HG02840 (cell line): ENCODE measurements around the gene SELPLG.
"Not testable (repeated sequence)": the region's sequence is repeated elsewhere in the genome, so short reads cannot be mapped to it uniquely, and the experiment has no call there.

Source experiments
- ATAC-seq: cut with Tn5 transposase; IDR thresholded peaks from one replicate; pipeline ENCODE4 v1.9.1; 2021; ENCODE audit warnings: mild to moderate bottlenecking, moderate library complexity, moderate number of reproducible peaks; ENCODE audit not compliant: unreplicated experiment, low FRiP score

Gene SELPLG

GRCh38 chr12:108575199-108575912 lies 58.3 kb downstream of the SELPLG start:
- ATAC-seq = no peak

- ATAC-seq = not testable (repeated sequence)
Observed at GRCh38 chr12:108574276-108574675, 59.4 kb downstream of the SELPLG start.

DNA sequence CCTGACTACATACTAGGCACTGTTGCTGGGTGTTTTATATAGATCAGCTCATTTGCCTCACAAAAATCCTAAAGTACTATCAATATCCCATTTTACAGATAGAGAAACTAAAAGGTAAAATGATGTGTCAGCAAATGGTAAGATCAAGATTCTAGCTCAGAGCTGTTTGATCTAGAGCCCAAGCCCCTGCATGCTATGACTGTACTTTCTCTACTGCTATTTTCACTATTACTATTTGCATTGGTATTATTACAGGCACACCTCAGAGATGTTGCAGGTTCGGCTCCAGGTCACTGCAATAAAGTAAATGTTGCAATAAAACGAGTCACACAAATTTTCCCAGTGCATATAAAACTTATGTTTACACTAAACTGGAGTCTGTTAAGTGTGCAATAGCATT lies 60.4 kb downstream of the SELPLG start:
- ATAC-seq = no peak

DNA sequence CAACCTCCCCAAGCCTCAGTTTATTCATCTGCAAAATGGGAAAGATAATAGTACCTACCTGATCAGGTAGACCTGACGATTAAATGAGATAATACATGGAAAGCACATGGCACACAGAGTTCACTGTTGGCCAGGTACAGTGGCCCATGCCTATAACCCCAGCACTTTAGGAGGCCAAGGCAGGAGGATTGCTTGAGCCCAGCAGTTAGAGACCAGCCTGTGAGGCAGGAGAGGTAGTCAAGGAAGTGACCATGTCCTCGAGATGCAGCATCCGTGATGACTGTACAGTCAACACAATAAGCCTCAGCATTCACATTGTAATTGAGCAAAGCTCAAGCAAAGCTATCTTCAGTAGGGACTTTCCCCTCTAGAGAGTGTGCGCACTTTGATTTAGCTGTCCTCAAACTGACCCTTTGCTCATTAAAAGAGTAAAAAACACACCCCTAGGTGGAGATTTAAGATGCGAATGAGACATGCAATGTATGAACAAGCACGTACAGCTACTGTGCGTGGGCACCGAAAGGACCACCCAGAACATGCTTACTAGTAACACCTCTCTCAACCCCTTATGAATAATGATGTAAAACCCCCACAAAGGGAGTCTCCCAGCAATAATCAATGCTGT lies 61.4 kb downstream of the SELPLG start:
- no peak for ATAC-seq
